Colon (tissue), 2 donors: ENCODE measurements around the gene SKAP1.
"Not testable (repeated sequence)": the region's sequence is repeated elsewhere in the genome, so short reads cannot be mapped to it uniquely, and the experiment has no call there.

ENCODE experiments used
- FAIRE-seq: peaks from 2 replicates; lab custom pipeline; 2012; peaks lifted over from hg19 to GRCh38; lab: Jason Lieb, UNC
- donor health status: control.
- donor health status: control.

The SKAP1 gene

DNA sequence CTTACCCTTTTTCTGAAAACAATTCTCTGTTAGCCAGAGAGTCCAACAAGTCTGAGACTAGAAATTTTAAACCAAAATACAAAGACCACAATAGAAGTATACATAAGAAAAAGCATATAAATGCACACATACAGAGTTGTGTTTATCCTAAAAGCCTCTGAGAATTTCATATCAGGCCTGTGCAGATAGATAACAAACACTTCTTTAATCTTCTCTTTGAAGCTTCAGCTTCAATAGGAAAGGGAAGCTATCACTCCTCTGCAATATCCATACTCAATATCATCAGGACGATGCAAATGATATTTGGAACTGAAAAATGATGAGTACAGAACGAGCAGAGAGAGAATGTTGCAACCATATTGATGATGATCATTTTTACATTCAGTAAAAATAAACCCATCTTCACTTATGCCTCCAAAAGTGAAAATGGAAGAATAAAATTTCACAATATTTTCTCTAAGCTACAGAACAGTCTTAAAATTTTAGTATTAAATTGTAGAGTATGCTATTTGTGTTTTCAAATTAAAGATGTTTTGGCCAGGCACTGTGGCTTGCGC is 61.6 kb downstream of the SKAP1 start:
- FAIRE-seq, result no peak

DNA sequence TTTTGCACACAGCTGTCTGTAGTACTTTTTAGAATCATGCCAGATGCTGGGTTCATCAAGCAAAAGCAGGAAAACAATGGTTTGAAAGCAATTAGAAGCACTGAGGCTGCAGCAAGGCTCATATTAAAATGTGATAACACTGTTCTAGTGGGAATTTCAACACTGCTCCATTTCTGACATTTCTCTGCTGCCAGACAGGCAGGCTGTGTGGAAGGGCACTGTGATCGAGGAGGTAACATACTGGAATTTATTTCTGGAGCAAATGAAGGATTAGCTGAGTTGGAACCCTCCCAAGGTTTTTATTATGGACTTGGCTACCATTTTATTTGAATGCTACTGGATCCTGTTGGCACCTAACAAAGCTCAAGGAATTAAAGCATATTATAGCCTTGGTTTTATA is 66.9 kb downstream of the SKAP1 start:
- no peak for FAIRE-seq

DNA sequence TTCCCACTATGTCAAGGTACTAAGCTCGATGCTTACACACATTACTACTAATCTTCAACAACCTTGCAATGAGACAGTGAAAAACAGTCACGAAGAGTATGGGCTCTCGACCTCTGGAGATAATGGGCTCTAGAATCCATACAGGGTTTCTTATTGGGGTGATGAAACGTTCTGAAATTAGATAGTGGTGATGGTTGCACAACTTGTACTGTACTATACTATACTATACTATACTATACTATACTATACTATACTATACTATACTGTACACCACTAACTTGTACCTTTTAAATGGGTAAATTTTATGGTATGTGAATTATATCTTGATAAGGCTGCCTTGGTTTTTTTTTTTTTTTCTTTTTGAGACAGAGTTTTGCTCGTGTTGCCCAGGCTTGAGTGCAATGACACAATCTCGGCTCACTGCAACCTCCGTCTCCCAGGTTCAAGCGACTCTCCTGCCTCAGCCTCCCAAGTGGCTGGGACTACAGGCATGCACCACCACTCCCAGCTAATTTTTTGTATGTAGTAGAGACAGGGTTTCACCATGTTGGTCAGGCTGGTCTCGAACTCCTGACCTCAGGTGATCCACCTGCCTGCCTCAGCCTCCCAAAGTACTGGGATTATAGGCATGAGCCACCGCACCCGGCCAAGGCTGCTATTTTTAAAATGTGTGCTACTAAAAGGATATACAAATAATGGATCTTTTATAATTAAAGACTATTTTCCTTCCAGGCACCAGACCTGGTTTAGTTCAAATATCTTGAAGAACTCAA is 69.0 kb downstream of the SKAP1 start:
- FAIRE-seq, result not testable (repeated sequence)

DNA sequence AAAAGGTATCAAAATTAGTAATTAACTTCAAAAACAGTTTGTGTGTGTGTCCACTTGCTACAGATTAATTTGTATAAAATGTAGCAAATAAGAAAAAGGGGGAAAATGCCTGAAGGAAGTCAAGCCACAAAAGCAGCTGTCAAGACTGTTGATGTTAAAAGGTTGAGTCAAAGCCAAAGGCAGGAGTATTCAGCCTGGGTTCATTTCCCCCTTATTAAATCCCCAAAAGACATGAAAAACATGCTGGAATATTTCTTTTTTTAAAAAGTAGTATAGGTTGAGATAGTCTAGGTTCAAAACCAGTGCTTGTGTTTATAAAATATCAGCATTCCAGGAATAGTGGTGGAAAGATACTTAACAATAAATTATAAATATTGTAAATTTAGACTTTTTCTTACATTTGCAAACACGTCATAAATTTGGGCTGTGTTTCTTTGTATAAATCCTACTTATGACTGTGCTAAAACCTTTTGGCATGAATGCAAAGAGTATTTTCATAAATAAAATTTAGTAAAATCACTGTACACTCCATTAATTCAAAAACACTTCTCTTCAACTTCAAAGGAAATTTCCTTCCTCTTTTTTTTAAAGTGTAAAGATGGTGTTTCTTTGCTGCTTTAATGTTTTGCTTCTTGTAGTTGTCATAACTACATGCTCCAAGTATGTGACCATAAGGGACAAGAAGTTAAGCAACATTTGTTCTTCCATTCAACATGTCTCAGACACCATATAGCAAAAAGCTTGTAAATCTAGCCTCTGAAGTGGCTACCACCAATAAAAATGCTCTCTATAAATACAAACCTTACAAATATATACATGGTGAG is 72.0 kb downstream of the SKAP1 start:
- no peak for FAIRE-seq

DNA sequence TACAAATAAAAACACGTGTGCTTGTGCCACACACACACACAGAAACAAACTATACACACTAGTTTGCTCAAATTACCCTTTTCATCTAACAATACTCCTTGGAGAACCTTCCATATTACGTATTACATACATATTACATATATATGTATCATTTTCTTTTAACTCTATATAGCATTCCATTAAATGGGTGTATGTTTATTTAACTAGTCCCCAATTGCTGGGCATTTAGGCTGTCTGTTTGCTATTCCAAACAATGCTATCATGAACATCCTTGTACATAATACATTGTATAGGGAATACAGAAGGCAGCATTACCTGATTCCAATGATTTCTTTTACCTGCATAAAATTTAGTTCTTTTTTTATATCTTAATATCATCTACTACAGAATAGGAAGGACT is 73.1 kb downstream of the SKAP1 start:
- FAIRE-seq, result no peak

DNA sequence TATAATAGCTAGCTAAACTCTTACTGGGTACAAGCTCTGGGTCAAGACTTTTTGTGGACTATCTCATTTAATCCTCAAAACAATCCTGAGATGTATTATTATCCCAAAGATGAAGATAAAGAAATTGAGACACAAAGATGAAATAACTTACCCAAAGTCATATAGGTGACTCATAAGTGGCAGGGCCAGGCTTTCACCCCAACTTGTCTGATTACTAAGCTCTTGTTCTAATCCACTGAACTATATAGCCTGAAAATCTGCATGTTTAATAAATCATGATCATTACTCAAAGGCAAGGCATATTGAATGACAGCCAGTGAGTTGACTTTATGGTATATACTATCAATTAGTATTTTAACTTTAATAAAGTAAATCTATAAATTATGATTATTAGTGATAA is 77.4 kb downstream of the SKAP1 start:
- no peak for FAIRE-seq

DNA sequence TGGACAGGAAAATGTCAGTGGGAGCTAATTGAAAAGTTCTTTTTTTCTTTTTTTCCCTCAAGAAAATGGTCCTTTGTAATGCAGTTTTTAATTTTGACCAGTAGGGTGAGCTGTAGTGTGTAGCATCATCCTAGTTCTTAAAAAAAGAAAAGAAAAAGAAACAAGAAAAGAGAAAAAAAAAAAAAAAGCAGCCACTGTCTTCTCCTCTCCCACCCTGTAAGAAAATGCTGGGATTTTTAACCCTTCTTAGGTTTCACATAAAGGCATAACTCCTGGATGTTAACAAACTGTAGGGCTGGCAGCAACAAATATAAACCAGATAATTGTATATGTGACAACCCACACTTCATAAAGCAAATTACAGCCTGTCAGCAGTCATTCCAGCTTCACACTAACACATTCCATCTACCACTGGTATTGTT is 78.1 kb downstream of the SKAP1 start:
- no peak for FAIRE-seq

DNA sequence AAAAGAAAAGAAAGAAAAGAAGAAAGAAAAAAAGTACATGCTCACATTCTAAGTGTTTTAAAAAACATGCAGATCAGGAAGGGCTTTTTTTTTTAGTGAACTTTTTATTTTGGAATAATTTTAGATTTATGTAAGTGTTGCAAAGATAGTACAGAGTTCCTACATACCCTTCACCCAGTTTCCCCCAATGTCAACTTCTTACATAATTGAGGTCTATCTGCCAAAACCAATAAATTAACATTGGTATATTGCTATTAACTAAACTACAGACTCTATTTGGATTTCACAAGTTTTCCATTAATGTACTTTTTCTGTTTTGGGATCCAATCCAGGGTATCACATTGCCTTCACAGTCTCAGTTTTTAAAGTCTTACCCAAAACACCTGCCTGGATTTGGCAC is 81.7 kb downstream of the SKAP1 start:
- no peak for FAIRE-seq

DNA sequence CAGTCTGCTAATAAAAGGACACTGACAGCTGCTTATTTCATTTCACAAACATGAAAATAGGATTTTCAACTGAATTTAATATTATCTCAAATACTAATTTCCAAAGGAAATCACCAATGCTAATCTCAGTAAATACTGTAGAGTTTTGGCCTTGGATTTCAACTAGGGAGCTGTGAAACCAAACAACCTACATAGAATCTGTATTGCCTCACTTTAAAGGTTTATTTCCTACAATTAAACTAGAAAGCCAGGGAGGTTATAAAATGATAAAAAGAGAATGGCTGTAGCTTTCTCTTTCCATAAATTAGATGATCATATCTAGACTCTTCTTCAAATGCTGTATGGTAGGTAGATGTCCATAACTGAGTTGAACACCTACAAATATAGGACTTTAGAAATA is 82.8 kb downstream of the SKAP1 start:
- peak; percentile 33 for FAIRE-seq

DNA sequence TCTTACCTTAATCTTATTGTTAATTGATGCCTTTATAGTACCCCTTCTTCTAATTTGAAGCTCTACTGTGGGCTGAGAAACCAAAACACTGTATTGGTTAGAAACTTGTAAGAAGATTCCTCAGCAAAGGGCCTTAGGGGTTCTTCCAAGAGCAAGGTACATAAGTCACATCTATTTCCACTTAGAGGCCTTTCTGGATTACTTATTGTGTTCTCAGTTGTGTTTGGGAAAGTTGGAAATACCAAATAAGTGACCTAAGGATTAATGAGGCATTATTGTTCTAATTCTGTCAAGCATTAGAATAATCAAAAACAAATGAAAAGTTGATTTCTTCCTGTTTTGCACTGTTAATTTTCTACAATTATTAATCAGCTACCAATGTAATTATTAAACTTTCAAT is 85.8 kb downstream of the SKAP1 start:
- FAIRE-seq, result no peak

DNA sequence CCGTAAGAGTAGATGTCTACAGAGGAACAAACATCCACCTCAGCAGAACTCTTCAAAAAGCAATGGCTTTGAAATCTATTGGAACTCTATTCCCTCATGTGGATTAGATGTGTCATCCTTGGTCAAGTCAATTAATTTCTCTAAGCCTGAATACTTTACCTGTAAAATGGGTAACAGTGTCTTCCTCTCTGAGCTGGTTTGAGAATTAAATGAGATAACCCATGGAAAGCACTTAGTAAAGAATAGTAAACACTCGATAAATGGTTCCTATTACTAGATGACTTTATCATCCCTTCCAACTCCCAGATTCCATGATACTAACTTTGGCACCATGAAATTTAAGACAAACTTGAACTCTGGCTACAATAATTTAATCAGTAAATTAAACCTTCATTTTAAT is 89.1 kb downstream of the SKAP1 start:
- FAIRE-seq, result no peak

DNA sequence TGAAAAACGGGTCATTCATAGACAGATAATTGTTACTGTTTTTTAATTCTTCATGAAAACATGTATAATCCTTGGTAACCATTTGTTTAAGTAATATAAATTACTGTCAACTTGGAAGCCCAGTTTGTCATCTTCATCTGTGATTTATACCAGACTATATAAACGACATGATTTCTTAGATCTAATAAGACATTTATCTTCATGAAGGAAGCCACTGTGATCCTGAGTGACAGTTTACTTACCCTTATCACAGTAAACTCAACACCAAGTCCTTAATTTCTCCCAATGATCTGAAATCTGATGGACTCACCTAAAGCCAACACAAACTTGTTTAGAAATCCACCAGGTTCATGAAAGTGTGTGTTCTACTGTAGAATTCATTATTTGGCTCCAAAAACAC is 91.3 kb downstream of the SKAP1 start:
- no peak for FAIRE-seq

DNA sequence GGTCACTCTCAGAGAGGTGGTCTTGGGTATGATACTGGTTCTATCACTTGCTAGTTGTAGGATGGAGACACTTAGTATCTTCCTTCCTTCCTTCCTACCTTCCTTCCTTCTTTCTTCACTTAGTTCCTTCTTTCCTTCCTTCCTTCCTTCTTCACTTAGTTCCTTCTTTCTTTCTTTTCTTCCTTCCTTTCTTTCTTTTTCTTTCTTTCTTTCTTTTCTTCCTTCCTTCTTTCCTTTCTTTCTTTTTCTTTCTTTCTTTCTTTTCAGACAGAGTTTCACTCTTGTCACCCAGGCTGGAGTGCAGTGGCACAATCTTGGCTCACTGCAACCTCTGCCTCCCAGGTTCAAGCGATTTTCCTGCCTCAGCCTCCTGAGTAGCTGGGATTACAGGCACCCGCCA is 92.1 kb downstream of the SKAP1 start:
- FAIRE-seq, result not testable (repeated sequence)

DNA sequence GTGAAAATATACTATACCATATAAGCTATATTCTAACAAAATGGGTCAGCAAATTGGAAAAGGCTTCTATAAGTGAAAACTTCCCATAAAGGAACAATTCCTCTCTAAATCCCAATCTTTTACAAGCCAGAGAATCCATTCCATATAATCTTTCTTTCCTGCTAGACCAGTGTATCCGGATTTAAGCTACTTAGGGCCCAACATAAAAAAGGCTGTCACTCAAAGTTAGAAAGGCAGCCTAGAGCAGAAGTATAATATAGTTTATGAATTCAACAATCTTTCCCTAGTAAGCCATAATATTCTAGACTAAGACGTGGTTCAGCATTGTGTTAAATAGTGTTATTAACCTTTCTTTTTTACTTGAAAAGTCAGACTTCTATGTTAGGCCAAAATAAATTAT is 93.0 kb downstream of the SKAP1 start:
- peak; percentile 33 for FAIRE-seq

DNA sequence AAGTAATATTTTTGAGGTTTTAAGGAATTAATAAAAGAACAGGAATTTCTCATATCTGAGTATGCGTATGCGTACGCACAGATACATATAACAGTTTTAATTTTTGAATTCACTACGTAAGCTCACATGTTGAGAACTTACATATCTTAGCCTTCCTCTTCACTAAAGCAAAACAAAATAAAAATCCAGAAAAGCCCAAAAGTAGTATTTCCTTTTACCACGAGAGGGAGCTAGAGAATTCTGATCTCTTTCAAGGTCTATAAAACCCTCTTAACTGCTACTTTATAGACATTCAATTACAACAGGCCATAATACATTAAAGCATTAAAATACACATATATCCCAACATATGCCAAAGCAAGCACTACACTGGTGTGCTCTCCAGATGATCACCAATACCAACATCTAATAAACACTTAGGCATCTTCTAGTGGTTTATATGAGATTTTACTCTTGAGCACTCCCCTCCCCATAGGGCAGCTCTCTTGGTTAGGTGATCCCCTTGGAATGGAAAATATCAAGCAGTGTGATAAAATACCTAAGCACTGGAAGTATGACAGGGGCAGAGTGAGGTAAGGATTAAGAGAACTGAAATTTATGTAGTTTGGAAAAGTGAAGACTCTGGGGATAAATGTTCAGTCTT is 94.0 kb downstream of the SKAP1 start:
- FAIRE-seq, result no peak

DNA sequence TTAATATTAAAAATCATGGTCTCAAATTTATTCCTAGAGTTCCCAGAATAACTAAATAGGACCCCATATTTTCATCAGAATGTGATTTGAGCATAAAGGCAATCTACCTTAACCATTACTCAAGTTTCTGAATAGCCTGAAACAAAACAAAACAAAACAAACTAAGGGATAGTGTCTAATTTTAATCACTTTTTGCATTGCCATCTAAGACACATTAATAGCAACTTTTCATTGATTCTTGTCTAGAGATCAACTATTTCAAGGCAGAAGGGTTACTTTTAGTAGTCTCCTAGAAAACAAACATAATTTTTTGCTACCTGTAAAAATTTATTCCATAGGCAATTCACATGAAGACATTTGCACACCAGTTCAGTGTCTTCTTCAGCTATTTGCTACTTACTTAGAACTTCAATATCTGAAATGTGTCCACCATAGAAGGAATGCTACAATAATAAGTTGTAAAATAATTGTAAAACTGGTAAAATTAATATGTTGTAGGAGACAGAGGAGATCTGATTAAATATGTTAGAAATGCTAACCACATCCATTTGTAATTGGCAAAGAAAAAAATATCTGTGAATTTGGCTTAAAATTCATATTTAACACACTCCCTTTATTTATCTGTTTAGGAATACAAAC is 94.7 kb downstream of the SKAP1 start:
- FAIRE-seq, result peak; percentile 45

DNA sequence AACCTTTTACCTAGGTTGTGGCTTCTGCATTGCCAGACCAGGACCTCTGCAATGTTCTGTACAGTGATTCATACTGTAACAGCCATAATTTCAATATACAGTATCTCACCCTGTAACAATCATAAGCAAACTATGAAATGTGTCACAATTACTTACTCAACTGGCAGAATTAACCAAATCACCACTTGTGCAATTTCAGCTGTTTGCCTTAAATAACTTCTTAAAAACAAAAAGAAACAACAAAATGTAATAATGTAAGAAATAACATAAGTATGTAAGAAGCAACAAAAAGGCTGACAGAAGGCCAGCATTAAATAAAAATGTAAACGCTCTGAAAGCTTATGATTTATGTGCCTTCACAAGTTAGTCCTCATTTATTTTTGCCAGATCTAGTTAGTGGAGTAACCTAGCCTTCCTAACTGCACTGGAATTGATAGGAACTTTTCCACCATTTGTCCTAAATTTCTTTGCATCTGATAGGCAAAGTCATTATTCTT is 96.9 kb downstream of the SKAP1 start:
- no peak for FAIRE-seq

DNA sequence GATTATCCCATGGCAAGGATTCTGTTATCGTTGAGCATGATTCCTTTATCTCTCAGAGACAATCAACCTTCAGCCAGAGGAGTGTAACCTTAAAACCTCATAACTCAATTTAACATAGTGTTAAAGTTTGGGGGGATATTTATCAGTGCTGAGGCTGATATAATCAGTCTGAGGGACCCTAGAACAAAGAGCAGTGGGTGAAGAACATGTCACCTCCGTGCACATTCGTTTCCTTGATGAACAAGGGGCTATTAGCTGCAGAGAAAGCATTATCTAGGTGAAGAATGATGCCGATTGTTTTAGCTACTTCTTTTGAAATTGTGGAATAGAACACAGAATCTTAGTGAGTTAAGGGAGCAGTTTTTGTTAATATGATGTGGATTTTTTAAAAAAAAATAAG is 99.1 kb downstream of the SKAP1 start:
- no peak for FAIRE-seq

DNA sequence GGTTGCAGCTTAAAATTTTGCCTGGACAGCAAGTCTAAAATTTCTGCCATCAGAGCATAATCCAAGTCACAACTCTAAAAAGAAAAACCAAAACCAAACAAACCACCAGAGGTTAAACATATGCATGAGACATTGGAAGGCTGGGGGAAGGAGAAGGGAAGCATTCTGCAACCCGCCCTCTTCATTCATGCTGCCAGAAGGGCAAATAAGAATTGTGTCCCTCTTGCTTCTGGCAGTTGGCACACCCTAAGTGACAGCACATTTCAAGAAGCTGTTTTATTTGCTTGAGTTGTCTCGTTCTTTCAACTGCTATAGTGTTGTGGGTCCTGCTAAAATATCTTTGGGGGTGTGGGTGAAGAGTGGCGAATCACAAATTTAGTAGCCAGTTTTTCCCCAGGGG is 99.6 kb downstream of the SKAP1 start:
- no peak for FAIRE-seq

DNA sequence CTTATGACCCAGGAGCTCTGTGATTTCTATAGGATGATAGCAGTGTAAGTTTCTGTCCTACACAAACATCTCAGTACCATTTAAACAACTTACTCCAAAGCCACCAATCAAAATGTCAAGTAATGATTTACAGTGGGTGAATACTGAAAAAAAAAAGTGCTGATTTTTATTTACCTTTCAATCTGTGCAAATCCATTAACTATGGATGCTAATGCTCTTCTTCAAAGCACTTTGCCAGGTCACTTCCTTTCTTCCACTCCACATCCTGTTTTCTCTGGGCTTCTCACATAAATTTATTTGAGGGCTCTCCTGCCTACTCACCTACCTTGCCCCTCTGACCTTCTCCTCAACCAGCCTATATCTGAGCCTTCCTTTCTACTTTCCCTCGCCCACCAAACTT is 101.6 kb downstream of the SKAP1 start:
- FAIRE-seq, result no peak

DNA sequence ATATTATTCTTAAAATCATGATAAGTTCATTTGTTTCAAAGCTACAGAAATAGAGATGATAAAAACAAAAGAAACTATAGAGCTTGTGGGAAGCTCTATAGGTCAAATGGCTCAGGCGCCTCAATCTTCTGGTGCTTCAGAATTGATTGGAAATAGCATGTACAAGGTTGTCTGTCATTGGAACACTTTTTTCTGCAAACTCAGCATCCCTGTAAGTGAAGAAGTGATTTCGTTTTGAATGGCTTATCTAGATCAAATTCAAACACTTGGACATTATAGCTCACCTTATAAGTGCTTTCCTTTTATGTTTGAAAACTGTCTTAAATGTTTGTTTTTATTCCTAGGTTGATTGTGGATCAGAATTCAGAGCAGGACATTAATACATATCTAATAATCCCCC is 103.7 kb downstream of the SKAP1 start:
- FAIRE-seq, result no peak

DNA sequence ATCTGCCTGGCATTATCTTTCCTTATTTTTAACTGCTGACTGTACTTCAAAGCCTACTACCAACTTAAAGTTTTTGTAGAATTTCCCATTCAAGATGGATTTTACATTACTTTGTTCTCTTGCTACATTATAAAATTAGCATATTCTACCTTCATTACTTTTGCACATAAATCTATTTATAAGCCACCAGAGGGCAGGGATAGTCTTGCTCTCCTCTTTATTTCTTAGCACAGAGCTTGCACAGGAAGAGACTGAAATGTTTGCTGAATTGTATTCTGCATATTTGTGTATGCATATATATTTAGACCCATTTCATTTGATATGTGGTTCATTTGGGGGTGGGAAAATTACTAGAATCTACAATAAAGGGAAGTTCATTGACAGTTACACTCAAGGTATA is 108.0 kb downstream of the SKAP1 start:
- no peak for FAIRE-seq
